ENCODE data around the gene MEOX1. TPM values are rescaled to one million over a fixed set of nuclear protein-coding genes. Genes with fewer than 3 reads are reported as not detected.
"Not testable (repeated sequence)": the region's sequence is repeated elsewhere in the genome, so short reads cannot be mapped to it uniquely, and the experiment has no call there.

MEOX1 gene
- total RNA-seq, 4 donors from 2014 or later = 0.54 to 3.3 (median 1.7) TPM

GRCh38 chr17:43690624-43691316, 29.0 kb upstream of the MEOX1 start:
- no peak for TF ChIP-seq CTCF (IDR thresholded peaks at IDR 0.05)
- TF ChIP-seq POLR2A (IDR thresholded peaks at IDR 0.05) = no peak
- no peak overlapping the region for H3K4me3 ChIP-seq

GRCh38 chr17:43689814-43690213, 28.1 kb upstream of the MEOX1 start:
- no peaks in the 10 kb centered on the region for H3K36me3 ChIP-seq
- no peaks in the 10 kb centered on the region for H3K9me3 ChIP-seq
- no peak overlapping the region for H3K27ac ChIP-seq
- H3K27me3 ChIP-seq = no peaks in the 10 kb centered on the region
- no peaks in the 10 kb centered on the region for H3K4me1 ChIP-seq
- no peak overlapping the region for H3K4me3 ChIP-seq
- TF ChIP-seq CTCF (IDR thresholded peaks at IDR 0.05) = no peak
- no peak for TF ChIP-seq POLR2A (IDR thresholded peaks at IDR 0.05)
- no peak for DNase-seq

More at GRCh38 chr17:43690624-43691316, 29.0 kb upstream of the MEOX1 start:
- Histone ChIP-seq H3K9me3 (no peaks in the 10 kb centered on the region), H3K27me3 (no peaks in the 10 kb centered on the region), H3K27ac (no peak overlapping the region), H3K4me1 (no peaks in the 10 kb centered on the region), H3K36me3 (no peaks in the 10 kb centered on the region)
- DNase-seq = no peak

GRCh38 chr17:43689131-43689530, 27.4 kb upstream of the MEOX1 start:
- no peak overlapping the region for H3K4me3 ChIP-seq
- no peak overlapping the region for H3K27ac ChIP-seq
- no peaks in the 10 kb centered on the region for H3K4me1 ChIP-seq
- no peaks in the 10 kb centered on the region for H3K27me3 ChIP-seq
- DNase-seq = no peak
- TF ChIP-seq CTCF (IDR thresholded peaks at IDR 0.05) (no peak), POLR2A (IDR thresholded peaks at IDR 0.05) (no peak)
- H3K9me3 ChIP-seq = no peaks in the 10 kb centered on the region
- H3K36me3 ChIP-seq = no peaks in the 10 kb centered on the region

- not testable (repeated sequence) for H3K36me3 ChIP-seq, DNase-seq, H3K27me3 ChIP-seq, H3K4me3 ChIP-seq, H3K27ac ChIP-seq, H3K4me1 ChIP-seq, H3K9me3 ChIP-seq
Observed at GRCh38 chr17:43686957-43687356, 25.2 kb upstream of the MEOX1 start.

- no peak overlapping the region for H3K27ac ChIP-seq
- TF ChIP-seq CTCF (IDR thresholded peaks at IDR 0.05) (no peak), POLR2A (IDR thresholded peaks at IDR 0.05) (no peak)
- H3K9me3 ChIP-seq = no peaks in the 10 kb centered on the region
Observed at GRCh38 chr17:43683928-43684653, 22.4 kb upstream of the MEOX1 start.

GRCh38 chr17:43680461-43680860, 18.7 kb upstream of the MEOX1 start:
- Histone ChIP-seq H3K27me3 (no peaks in the 10 kb centered on the region), H3K36me3 (no peaks in the 10 kb centered on the region), H3K4me1 (peaks cover 0 to 12% (median 1%) of the 10 kb centered on the region in 4 donors), H3K27ac (no peak overlapping the region), H3K4me3 (no peak overlapping the region), H3K9me3 (no peaks in the 10 kb centered on the region)
- DNase-seq = no peak
- TF ChIP-seq POLR2A (IDR thresholded peaks at IDR 0.05) = no peak
- no peak for TF ChIP-seq CTCF (IDR thresholded peaks at IDR 0.05)

More at GRCh38 chr17:43683928-43684653, 22.4 kb upstream of the MEOX1 start:
- Histone ChIP-seq H3K36me3 (no peaks in the 10 kb centered on the region), H3K27me3 (no peaks in the 10 kb centered on the region), H3K4me1 (no peaks in the 10 kb centered on the region), H3K4me3 (no peak overlapping the region)
- DNase-seq = no peak

All from Peyer's patch (tissue), 4 donors.